Tongue (tissue), 2 donors: Measurements from ENCODE around the gene MMEL1. TPM values are rescaled to one million over a fixed set of nuclear protein-coding genes. Genes with fewer than 3 reads are reported as not detected.
"Not testable (repeated sequence)": the region's sequence is repeated elsewhere in the genome, so short reads cannot be mapped to it uniquely, and the experiment has no call there.

ENCODE experiments used
- DNase-seq: peaks from one replicate; pipeline ENCODE4 v3.0.0-alpha.2; 2015
- total RNA-seq: library from RNA; depleted of rRNA; stranded (reverse); fragments of >200 nt; gene quantifications from one replicate; pipeline ENCODE4 v1.2.3, GENCODE V29; 2014

Gene MMEL1
- total RNA-seq, 1 donor from 2014 or later: not detected

- DNase-seq: no peak
Measured at GRCh38 chr1:2573250-2573920, 59.4 kb downstream of the MMEL1 start.

DNA sequence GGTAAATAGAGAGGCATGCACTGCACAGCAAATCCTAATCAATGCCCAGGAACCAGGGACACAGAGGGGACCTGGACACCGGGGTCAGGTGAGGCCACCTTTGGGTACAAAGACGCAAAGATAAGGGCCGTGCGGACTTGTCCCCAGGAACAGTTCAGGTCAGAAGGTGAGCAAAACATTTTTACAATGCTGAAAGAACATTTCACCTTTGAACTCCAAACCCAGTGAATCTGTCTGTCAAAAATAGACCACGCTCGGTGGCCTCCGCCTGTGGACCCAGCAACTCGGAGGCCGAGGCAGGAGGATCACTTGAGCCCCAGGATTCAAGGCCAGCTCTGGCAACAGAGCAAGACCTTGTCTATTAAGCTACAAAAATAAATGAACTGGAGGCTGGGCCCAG, 61.5 kb downstream of the MMEL1 start:
- DNase-seq: no peak

GRCh38 chr1:2570332-2570731, 62.5 kb downstream of the MMEL1 start:
- no peak for DNase-seq

- not testable (repeated sequence) for DNase-seq
Measured at GRCh38 chr1:2569703-2570102, 63.1 kb downstream of the MMEL1 start.

DNA sequence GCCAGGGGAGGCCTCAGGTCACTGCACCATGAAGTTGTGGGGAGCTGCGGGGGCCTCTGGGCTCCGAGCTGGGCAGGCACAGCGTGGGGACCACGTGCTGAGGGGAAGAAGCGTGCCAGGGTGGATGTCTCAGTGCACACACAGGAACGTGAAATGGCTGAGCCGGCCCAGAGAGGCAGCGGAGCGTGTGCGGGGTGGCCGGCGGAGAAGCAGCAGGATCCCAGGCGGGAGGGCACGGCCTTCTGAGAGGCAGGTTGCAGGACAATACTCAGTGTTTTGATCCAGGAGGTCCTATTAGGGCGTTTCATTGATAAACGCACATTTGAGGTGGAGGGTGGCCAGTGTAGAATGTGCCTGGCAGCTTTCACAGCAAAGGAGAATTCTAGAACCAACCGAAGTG, 63.8 kb downstream of the MMEL1 start:
- no peak for DNase-seq

GRCh38 chr1:2568187-2568816, 64.5 kb downstream of the MMEL1 start:
- not testable (repeated sequence) for DNase-seq

GRCh38 chr1:2567083-2567679, 65.6 kb downstream of the MMEL1 start:
- DNase-seq: no peak

DNA sequence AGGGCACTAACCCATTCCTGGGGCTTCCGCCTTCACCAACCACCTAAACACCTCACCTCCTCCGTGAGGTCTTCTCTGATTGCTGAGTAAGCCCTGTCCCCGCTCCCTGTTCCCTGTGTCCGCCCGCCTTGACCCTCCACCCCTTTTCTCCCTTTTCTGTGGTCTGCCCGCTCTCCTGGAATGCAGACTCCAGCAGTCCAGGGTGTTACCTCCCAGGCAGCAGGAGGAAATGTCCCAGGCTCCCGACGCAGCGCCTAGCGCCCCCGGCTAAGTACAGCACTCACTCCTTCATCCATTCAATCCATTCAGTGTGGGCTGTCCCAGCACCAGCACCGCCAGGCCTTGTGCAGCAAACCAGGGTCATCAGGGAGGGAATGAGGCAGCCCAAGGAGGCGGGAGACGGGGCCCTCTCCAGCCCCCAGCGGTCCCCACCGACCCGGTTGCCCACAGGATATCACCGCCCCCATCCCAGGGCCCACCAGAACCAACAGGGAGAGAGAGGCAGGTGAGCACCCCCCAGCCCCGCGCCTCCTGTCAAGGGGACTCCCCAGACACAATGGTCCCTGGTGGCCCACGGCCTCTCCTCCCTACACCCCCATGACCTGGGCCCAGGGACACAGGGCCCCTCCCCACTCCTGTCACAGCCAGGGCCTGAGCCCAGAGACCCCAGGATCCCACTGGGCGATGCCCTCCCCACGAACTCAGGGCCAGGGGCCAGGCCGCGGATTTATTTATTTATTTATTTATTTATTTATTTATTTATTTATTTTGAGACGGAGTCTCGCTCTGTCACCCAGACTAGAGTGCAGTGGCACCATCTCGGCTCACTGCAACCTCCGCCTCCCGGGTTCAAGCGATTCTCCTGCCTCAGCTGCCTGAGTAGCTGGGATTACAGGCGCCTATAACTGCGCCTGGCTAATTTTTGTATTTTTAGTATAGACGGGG, 66.4 kb downstream of the MMEL1 start:
- no peak for DNase-seq

- no peak for DNase-seq
Measured at GRCh38 chr1:2564815-2565374, 67.9 kb downstream of the MMEL1 start.

- no peak for DNase-seq
Measured at GRCh38 chr1:2564006-2564814, 68.6 kb downstream of the MMEL1 start.

DNA sequence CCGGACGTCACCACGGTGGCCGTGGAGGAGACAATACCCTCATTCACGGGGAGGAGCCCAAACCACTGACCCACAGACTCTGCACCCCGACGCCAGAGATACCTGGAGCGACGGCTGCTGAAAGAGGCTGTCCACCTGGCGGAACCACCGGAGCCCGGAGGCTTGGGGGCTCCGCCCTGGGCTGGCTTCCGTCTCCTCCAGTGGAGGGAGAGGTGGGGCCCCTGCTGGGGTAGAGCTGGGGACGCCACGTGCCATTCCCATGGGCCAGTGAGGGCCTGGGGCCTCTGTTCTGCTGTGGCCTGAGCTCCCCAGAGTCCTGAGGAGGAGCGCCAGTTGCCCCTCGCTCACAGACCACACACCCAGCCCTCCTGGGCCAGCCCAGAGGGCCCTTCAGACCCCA, 69.6 kb downstream of the MMEL1 start:
- no peak for DNase-seq

DNA sequence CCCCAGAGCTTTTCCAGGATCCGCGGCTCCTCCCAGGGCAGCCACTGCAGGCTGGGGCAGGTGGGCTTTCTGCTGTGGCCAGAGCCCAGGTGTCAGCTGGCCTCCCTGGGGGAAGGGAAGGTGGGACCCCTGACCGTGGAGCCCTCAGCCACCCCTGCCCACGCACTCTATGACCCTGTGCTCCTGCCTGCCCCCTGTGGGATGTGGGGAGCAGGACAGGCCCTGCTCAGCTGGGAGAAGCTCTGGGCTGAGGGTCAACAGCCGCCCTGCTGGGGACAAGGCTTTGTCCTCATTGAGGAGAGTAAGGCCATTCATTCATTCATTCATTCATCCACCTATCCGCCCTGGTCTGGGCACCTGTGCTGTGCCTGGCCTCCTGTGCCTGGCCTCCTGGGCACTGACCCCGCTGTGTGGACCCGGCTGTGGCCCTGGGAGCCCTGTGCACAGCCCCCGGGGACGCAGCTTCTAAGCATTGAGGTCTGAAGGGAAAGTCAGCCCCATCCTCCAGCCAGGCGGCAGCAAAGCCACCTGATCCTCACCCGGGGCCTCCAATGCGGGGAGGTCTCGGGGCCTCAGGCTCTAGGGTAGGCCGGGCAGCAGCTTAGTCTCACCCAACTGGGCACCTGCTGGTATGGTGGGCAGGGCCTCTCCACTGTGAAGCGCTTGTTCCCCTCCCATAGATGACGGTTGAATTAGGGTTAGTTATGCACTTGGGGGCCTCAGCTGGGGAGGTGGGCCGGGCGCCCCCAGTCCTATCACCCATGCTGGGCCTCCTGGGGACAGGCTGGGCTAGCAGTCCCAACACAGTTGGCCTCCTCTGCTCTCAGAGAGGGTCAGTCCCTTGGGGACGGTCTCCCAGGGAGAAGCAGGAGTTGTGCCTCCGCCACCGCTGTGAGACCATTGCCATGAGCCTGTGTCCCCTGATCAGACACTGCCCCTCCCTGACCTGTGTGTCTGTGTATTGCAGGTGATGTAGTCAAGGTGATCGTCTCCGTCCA, 70.6 kb downstream of the MMEL1 start:
- no peak for DNase-seq

- no peak for DNase-seq
Measured at GRCh38 chr1:2561446-2561845, 71.4 kb downstream of the MMEL1 start.

DNA sequence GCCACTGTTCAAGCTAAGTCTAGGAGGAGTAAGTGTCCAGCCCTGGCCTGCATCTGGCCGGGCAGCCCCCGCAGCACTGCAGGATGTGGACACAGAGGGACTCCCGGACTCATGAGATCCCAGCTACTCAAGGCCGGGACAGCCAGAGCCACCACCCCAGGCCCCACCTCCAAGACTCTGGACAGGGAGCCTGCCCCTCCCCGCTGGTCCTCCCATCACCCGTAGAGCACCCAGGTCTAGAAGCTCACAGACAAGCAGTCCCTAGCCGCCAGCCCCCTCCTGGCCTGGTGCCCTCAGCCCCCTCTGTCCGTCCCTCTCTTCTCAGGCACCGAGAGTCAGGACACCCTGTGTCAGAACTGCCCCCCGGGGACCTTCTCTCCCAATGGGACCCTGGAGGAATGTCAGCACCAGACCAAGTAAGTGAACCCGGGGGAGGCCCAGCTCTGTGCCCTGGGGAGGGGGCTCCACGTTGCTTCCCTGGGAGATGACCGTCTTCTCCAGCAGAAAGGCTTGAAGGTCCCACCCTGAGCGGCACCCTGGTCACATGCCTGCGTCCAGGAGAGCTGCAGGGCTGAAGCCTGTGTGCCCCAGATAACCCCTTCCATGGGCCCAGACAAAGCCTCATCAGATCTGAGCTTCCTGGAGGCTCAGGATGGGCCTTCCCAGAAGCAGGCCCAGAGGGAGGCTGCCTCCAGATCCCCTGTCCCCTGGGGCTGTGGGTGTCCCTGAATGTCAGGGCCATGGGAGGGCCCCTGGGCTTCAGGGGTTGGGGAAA, 72.3 kb downstream of the MMEL1 start:
- DNase-seq: no peak

- no peak for DNase-seq
Measured at GRCh38 chr1:2559509-2560298, 73.1 kb downstream of the MMEL1 start.

DNA sequence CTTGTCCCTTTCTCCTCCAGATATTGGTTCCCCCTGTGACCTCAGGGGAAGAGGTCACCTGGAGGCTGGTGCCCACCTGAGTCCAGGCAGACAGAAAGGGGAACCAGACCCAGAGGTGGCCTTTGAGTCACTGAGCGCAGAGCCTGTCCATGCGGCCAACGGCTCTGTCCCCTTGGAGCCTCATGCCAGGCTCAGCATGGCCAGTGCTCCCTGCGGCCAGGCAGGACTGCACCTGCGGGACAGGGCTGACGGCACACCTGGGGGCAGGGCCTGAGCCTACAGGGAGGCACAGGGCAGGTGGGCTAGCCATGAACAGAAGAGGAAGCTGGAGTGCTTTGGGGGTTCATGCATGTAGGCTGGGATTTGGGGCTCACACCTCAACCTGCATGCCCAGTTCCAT, 74.0 kb downstream of the MMEL1 start:
- no peak for DNase-seq

DNA sequence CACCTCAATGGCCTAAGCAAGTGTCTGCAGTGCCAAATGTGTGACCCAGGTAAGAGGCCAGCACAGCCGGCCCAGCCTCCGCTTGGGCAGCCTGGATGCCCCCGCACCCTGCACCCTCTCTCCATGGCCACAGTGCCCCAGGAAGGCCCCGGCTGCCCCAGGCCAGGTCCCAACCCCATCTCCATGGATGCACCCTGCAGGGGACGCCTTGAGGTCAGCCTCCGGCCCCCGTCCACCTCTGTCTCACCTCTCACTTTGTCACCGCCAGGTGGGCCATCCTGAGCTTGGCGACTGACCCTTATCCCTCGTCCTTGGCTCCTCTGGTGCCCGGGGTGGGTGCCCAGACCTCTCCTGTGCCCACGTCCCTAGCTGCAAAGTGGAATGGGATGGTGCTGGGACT, 74.4 kb downstream of the MMEL1 start:
- no peak for DNase-seq
